ENCODE data around the gene NBAS. TPM values are rescaled to one million over a fixed set of nuclear protein-coding genes. Genes with fewer than 3 reads are reported as not detected.

The NBAS gene
- total and polyA plus RNA-seq, 2 of the 13 experiments (the other 11 are each of a cell fraction or from before 2014, with no cell fraction given): 33.6 to 58.7 TPM

- peak; percentile 46; the same call in 1 of the 2 replicates for TF ChIP-seq MNT (IDR thresholded peaks at IDR 0.05)
- TF ChIP-seq HNRNPK (IDR thresholded peaks at IDR 0.05; ENCODE audit: low read depth, low read length, poor library complexity, severe bottlenecking): peak; percentile 95
- peak; percentile 95 for TF ChIP-seq ZNF18 (CRISPR knock-in tag; IDR thresholded peaks at IDR 0.05; ENCODE audit: insufficient replicate concordance)
- peak; percentile 98; the same call in 1 of the 2 replicates for TF ChIP-seq ZNF235 (CRISPR knock-in tag; IDR thresholded peaks at IDR 0.05; ENCODE audit: borderline replicate concordance)
- peak; percentile 99 for TF ChIP-seq MED8 (CRISPR knock-in tag; IDR thresholded peaks at IDR 0.05; ENCODE audit: insufficient replicate concordance)
- peak in 1 of 2 experiments; percentile 90; a peak in 2 of 4 replicates for TF ChIP-seq ATF4 (CRISPR knock-in tag; IDR thresholded peaks at IDR 0.05)
- TF ChIP-seq DNMT3B (CRISPR knock-in tag; conservative IDR thresholded peaks at IDR 0.05): peak; percentile 96
- TF ChIP-seq MIXL1 (CRISPR knock-in tag; IDR thresholded peaks at IDR 0.05): peak; percentile 89
- no peak for TF ChIP-seq RFX1 (IDR thresholded peaks at IDR 0.05)
- TF ChIP-seq ZNF891 (CRISPR knock-in tag; IDR thresholded peaks at IDR 0.05): peak; percentile 99
- peak; percentile 76; the same call in 1 of the 2 replicates for TF ChIP-seq JUN (CRISPR knock-in tag; IDR thresholded peaks at IDR 0.05)
- TF ChIP-seq ZNF703 (CRISPR knock-in tag; IDR thresholded peaks at IDR 0.05; ENCODE audit: borderline replicate concordance): peak; percentile 98
- peak; percentile 96 for TF ChIP-seq ZFY (CRISPR knock-in tag; IDR thresholded peaks at IDR 0.05)
- TF ChIP-seq ZNF180 (CRISPR knock-in tag; IDR thresholded peaks at IDR 0.05; ENCODE audit: borderline replicate concordance, low read depth): no peak
- TF ChIP-seq ZXDC (CRISPR knock-in tag; IDR thresholded peaks at IDR 0.05): peak; percentile 98
- peak; percentile 12; the same call in 1 of the 2 replicates for TF ChIP-seq TCF7 (IDR thresholded peaks at IDR 0.05; ENCODE audit: low read depth)
- peak; percentile 97 for TF ChIP-seq GABPA (IDR thresholded peaks at IDR 0.05; ENCODE audit: low read depth, low read length)
- TF ChIP-seq GABPA (CRISPR knock-in tag; IDR thresholded peaks at IDR 0.05; ENCODE audit: low read depth): peak; percentile 97
- TF ChIP-seq AGO2 (optimal IDR thresholded peaks at IDR 0.05; ENCODE audit: low read depth, low read length): peak; percentile 91
- peak; percentile 98 for TF ChIP-seq ZNF709 (CRISPR knock-in tag; IDR thresholded peaks at IDR 0.05)
- peak; percentile 99 for TF ChIP-seq KDM4B (CRISPR knock-in tag; IDR thresholded peaks at IDR 0.05)
- TF ChIP-seq THRA (CRISPR knock-in tag; IDR thresholded peaks at IDR 0.05; ENCODE audit: borderline replicate concordance): peak; percentile 90
Measured at GRCh38 chr2:15591692-15592463, 30.7 kb upstream of the NBAS start, which contains the start of gene DDX1 (continued).

All from HepG2 (cell line).